ENCODE measurements around the gene UFL1.

DNA sequence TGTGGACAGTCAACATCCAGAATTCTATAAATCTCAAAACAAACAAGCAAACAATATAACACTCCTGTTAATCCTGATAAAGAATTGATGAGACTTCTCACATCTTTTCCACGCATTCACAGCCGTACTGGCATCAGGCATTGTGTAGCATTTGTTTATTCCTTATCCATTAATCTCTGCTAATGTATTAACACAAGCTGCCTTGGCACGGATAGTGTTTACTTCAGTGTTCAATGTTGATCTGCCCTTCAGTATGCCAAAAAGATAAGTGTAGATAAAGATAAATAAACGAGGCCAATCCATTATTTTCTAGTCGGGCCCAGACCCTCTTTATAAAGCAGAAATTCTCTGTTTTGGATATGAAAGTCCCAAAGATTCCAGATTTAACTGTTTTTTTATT, 16.1 kb downstream of the UFL1 start:
- TF ChIP-seq, protein P1, sequence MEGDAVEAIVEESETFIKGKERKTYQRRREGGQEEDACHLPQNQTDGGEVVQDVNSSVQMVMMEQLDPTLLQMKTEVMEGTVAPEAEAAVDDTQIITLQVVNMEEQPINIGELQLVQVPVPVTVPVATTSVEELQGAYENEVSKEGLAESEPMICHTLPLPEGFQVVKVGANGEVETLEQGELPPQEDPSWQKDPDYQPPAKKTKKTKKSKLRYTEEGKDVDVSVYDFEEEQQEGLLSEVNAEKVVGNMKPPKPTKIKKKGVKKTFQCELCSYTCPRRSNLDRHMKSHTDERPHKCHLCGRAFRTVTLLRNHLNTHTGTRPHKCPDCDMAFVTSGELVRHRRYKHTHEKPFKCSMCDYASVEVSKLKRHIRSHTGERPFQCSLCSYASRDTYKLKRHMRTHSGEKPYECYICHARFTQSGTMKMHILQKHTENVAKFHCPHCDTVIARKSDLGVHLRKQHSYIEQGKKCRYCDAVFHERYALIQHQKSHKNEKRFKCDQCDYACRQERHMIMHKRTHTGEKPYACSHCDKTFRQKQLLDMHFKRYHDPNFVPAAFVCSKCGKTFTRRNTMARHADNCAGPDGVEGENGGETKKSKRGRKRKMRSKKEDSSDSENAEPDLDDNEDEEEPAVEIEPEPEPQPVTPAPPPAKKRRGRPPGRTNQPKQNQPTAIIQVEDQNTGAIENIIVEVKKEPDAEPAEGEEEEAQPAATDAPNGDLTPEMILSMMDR (IDR thresholded peaks at IDR 0.05; ENCODE audit: insufficient read depth, low read length) = no peak
- TF ChIP-seq, protein P2, sequence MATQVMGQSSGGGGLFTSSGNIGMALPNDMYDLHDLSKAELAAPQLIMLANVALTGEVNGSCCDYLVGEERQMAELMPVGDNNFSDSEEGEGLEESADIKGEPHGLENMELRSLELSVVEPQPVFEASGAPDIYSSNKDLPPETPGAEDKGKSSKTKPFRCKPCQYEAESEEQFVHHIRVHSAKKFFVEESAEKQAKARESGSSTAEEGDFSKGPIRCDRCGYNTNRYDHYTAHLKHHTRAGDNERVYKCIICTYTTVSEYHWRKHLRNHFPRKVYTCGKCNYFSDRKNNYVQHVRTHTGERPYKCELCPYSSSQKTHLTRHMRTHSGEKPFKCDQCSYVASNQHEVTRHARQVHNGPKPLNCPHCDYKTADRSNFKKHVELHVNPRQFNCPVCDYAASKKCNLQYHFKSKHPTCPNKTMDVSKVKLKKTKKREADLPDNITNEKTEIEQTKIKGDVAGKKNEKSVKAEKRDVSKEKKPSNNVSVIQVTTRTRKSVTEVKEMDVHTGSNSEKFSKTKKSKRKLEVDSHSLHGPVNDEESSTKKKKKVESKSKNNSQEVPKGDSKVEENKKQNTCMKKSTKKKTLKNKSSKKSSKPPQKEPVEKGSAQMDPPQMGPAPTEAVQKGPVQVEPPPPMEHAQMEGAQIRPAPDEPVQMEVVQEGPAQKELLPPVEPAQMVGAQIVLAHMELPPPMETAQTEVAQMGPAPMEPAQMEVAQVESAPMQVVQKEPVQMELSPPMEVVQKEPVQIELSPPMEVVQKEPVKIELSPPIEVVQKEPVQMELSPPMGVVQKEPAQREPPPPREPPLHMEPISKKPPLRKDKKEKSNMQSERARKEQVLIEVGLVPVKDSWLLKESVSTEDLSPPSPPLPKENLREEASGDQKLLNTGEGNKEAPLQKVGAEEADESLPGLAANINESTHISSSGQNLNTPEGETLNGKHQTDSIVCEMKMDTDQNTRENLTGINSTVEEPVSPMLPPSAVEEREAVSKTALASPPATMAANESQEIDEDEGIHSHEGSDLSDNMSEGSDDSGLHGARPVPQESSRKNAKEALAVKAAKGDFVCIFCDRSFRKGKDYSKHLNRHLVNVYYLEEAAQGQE (IDR thresholded peaks at IDR 0.05; ENCODE audit: insufficient replicate concordance, low read depth) = no peak
- TF ChIP-seq POLR2AphosphoS5 (IDR thresholded peaks at IDR 0.05; ENCODE audit: low read depth) (no peak), GABPA (IDR thresholded peaks at IDR 0.05; ENCODE audit: low read depth) (no peak)
